A673 (cell line): ENCODE results near the gene FAM124A.

Source experiments
- EZH2 ChIP-seq: fragments of 200-600 bp; sonication (generic); IDR thresholded peaks from 2 replicates; pipeline ENCODE4 v1.6.1; 2017; ENCODE audit warnings: borderline replicate concordance, low read depth, mild to moderate bottlenecking, mixed read lengths, antibody characterized with exemption, low read length; ENCODE audit not compliant: poor library complexity, severe bottlenecking
- TF ChIP-seq, protein P1 (sequence below): fragments of 300-800, 200-600 bp; sonication (generic); conservative IDR thresholded peaks from 2 replicates; pipeline ENCODE4 v1.5.1; 2017; ENCODE audit warnings: low read depth, mild to moderate bottlenecking, antibody characterized with exemption, low read length, moderate library complexity, mixed read lengths

GRCh38 chr13:51179432-51179971 lies 42.7 kb upstream of the FAM124A start:
- TF ChIP-seq, protein P1, sequence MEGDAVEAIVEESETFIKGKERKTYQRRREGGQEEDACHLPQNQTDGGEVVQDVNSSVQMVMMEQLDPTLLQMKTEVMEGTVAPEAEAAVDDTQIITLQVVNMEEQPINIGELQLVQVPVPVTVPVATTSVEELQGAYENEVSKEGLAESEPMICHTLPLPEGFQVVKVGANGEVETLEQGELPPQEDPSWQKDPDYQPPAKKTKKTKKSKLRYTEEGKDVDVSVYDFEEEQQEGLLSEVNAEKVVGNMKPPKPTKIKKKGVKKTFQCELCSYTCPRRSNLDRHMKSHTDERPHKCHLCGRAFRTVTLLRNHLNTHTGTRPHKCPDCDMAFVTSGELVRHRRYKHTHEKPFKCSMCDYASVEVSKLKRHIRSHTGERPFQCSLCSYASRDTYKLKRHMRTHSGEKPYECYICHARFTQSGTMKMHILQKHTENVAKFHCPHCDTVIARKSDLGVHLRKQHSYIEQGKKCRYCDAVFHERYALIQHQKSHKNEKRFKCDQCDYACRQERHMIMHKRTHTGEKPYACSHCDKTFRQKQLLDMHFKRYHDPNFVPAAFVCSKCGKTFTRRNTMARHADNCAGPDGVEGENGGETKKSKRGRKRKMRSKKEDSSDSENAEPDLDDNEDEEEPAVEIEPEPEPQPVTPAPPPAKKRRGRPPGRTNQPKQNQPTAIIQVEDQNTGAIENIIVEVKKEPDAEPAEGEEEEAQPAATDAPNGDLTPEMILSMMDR: no peak
- TF ChIP-seq EZH2: no peak
